Activated CD8-positive, alpha-beta T cell treated with anti-CD3 and anti-CD28 coated beads for 36 hours (primary cell): Measurements from ENCODE around the gene RPS6KA2. TPM values are rescaled to one million over a fixed set of nuclear protein-coding genes. Genes with fewer than 3 reads are reported as not detected.

Experiments used
- ATAC-seq: fragments of 200-7000 bp; cut with Tn5 transposase; one replicate; pipeline ENCODE4 v1.10.0; 2021; ENCODE audit warnings: mild to moderate bottlenecking, moderate library complexity
- CTCF ChIA-PET: fragments of 350-600 bp; sonication (Branson Sonifier 250); formaldehyde crosslinking; loops from one replicate; lab custom pipeline; 2021; ENCODE audit warnings: antibody characterized with exemption; lab: Charles Lee
- POLR2A ChIA-PET: fragments of 350-600 bp; sonication (Branson Sonifier 250); formaldehyde crosslinking; loops from one replicate; lab custom pipeline; 2021; ENCODE audit warnings: antibody characterized with exemption; lab: Charles Lee
- DNase-seq: peaks from one replicate; pipeline ENCODE4 v3.0.0-alpha.2; 2020
- H3K27ac Mint-ChIP-seq: one replicate; pipeline ENCODE4 v1.8.0; 2021; ENCODE audit warnings: mild to moderate bottlenecking, mixed read lengths
- H3K27me3 Mint-ChIP-seq: one replicate; pipeline ENCODE4 v1.8.0; 2021; ENCODE audit warnings: mixed read lengths
- H3K36me3 Mint-ChIP-seq: one replicate; pipeline ENCODE4 v1.8.0; 2021; ENCODE audit warnings: low read depth, mixed read lengths
- H3K4me1 Mint-ChIP-seq: one replicate; pipeline ENCODE4 v1.8.0; 2021; ENCODE audit warnings: low read depth, mixed read lengths
- H3K4me3 Mint-ChIP-seq: one replicate; pipeline ENCODE4 v1.8.0; 2021; ENCODE audit warnings: mild to moderate bottlenecking, moderate library complexity, mixed read lengths
- H3K9me3 Mint-ChIP-seq: one replicate; pipeline ENCODE4 v1.8.0; 2021; ENCODE audit warnings: mixed read lengths
- CTCF ChIP-seq: fragments of 200-600 bp; IDR thresholded peaks from one replicate; pipeline ENCODE4 v1.8.0; 2022; ENCODE audit warnings: antibody characterized with exemption, mild to moderate bottlenecking
- intact Hi-C: fragments of 100-400 bp; cut with micrococcal nuclease; formaldehyde crosslinking; loops from one replicate; pipeline ENCODE4 v1.10.0; 2022
- total RNA-seq, 2 experiments: library from RNA; stranded (reverse); gene quantifications; one replicate each; pipeline ENCODE4 v1.2.3, GENCODE V29; 2021

Gene RPS6KA2
- total RNA-seq, 2 experiments from 2014 or later = 5.8 TPM

GRCh38 chr6:166581091-166581511 is 46.0 kb downstream of the RPS6KA2 start:
- ATAC-seq (no peak), DNase-seq (no peak)
- H3K27me3 Mint-ChIP-seq = no peaks in the 10 kb centered on the region
- ChIA-PET POLR2A (no interaction called here), CTCF (no interaction called here)
- TF ChIP-seq CTCF = no peak
- no peaks in the 10 kb centered on the region for H3K4me1 Mint-ChIP-seq
- intact Hi-C loops = no loop called here
- H3K36me3 Mint-ChIP-seq = peaks cover 3% of the 10 kb centered on the region
- peaks cover 5% of the 10 kb centered on the region for H3K9me3 Mint-ChIP-seq
- H3K4me3 Mint-ChIP-seq = no peak overlapping the region
- no peak overlapping the region for H3K27ac Mint-ChIP-seq

- Mint-ChIP-seq H3K36me3 (peaks cover 3% of the 10 kb centered on the region), H3K27ac (no peak overlapping the region), H3K9me3 (peaks cover 6% of the 10 kb centered on the region), H3K4me1 (no peaks in the 10 kb centered on the region), H3K27me3 (no peaks in the 10 kb centered on the region), H3K4me3 (no peak overlapping the region)
- no peak for DNase-seq
- no peak for TF ChIP-seq CTCF
- no peak for ATAC-seq
- ChIA-PET CTCF (no interaction called here), POLR2A (no interaction called here)
- intact Hi-C loops = no loop called here
Measured at GRCh38 chr6:166580076-166581050, 46.7 kb downstream of the RPS6KA2 start.

GRCh38 chr6:166579237-166579850 is 47.7 kb downstream of the RPS6KA2 start:
- no peak overlapping the region for H3K27ac Mint-ChIP-seq
- ATAC-seq (no peak), DNase-seq (no peak)
- H3K36me3 Mint-ChIP-seq = peaks cover 3% of the 10 kb centered on the region
- ChIA-PET CTCF (no interaction called here), POLR2A (no interaction called here)
- H3K9me3 Mint-ChIP-seq = peaks cover 6% of the 10 kb centered on the region
- H3K4me1 Mint-ChIP-seq = no peaks in the 10 kb centered on the region
- no peak overlapping the region for H3K4me3 Mint-ChIP-seq
- no peaks in the 10 kb centered on the region for H3K27me3 Mint-ChIP-seq
- TF ChIP-seq CTCF = no peak
- intact Hi-C loops = no loop called here

- TF ChIP-seq CTCF = no peak
- Mint-ChIP-seq H3K9me3 (peaks cover 6% of the 10 kb centered on the region), H3K4me1 (no peaks in the 10 kb centered on the region), H3K36me3 (peaks cover 3% of the 10 kb centered on the region), H3K4me3 (no peak overlapping the region), H3K27ac (no peak overlapping the region), H3K27me3 (no peaks in the 10 kb centered on the region)
- ChIA-PET POLR2A (no interaction called here), CTCF (no interaction called here)
- ATAC-seq (no peak), DNase-seq (no peak)
- intact Hi-C loops = no loop called here
Measured at GRCh38 chr6:166578536-166579236, 48.4 kb downstream of the RPS6KA2 start.
